PC-9 (cell line): Measurements from ENCODE around the gene BCL2A1. TPM values are rescaled to one million over a fixed set of nuclear protein-coding genes. Genes with fewer than 3 reads are reported as not detected.

Source experiments
- BruUV-seq: library from RNA; stranded (reverse); fragments of 400-500 nt; replicated peaks from 2 replicates; lab custom pipeline; 2021; lab: Mats Ljungman, UMichigan
- CTCF ChIA-PET: fragments of 300-600 bp; sonication (Branson Sonifier 250); formaldehyde crosslinking; loops from one replicate; lab custom pipeline; 2022; ENCODE audit warnings: antibody characterized with exemption; lab: Charles Lee
- POLR2A ChIA-PET: fragments of 300-600 bp; sonication (Branson Sonifier 250); formaldehyde crosslinking; loops from one replicate; lab custom pipeline; 2022; ENCODE audit warnings: antibody characterized with exemption; ENCODE audit not compliant: unreplicated experiment; lab: Charles Lee
- DNase-seq, 2 experiments: peaks; one replicate each; pipeline versions ENCODE4 v3.0.0 to v3.0.0-alpha.2; 2015 to 2022; ENCODE audit warnings: mixed read lengths in 1 of 2
- H2AFZ ChIP-seq: fragments of 200-600 bp; sonication (generic); 2 replicates; pipeline ENCODE4 v1.8.1; 2017; ENCODE audit warnings: antibody characterized with exemption
- H3F3A ChIP-seq: fragments of 200-600 bp; sonication (generic); 2 replicates; pipeline ENCODE4 v1.8.1; 2017; ENCODE audit warnings: antibody characterized with exemption, mild to moderate bottlenecking, low read depth; ENCODE audit not compliant: insufficient read depth
- H3K27ac ChIP-seq: fragments of 200-600 bp; sonication (generic); 2 replicates; pipeline ENCODE4 v1.6.1; 2016; ENCODE audit warnings: mixed run types
- H3K27me3 ChIP-seq: fragments of 200-600 bp; sonication (generic); 2 replicates; pipeline ENCODE4 v1.6.1; 2016; ENCODE audit warnings: low read depth, mixed run types; ENCODE audit not compliant: insufficient read depth
- H3K36me3 ChIP-seq: fragments of 200-600 bp; sonication (generic); 2 replicates; pipeline ENCODE4 v1.6.1; 2016; ENCODE audit warnings: low read depth, mixed run types
- H3K4me1 ChIP-seq: fragments of 200-600 bp; sonication (generic); replicated peaks from 2 replicates; pipeline ENCODE4 v1.6.1; 2016; ENCODE audit warnings: mixed run types; ENCODE audit not compliant: insufficient read depth
- H3K4me2 ChIP-seq: fragments of 200-600 bp; sonication (generic); 2 replicates; pipeline ENCODE4 v1.6.1; 2017; ENCODE audit warnings: mixed run types
- H3K4me3 ChIP-seq: fragments of 200-600 bp; sonication (generic); 2 replicates; pipeline ENCODE4 v1.6.1; 2016; ENCODE audit warnings: mixed run types
- H3K79me2 ChIP-seq: fragments of 200-600 bp; sonication (generic); 2 replicates; pipeline ENCODE4 v1.6.1; 2017; ENCODE audit warnings: low read depth, mixed run types
- H3K9me2 ChIP-seq: fragments of 200-600 bp; sonication (generic); 2 replicates; pipeline ENCODE4 v1.8.1; 2017; ENCODE audit warnings: mild to moderate bottlenecking; ENCODE audit not compliant: insufficient read depth
- H3K9me3 ChIP-seq: fragments of 200-600 bp; sonication (generic); 2 replicates; pipeline ENCODE4 v1.8.1; 2016; ENCODE audit warnings: low read depth; ENCODE audit not compliant: insufficient read depth
- H4K20me1 ChIP-seq: fragments of 200-600 bp; sonication (generic); 2 replicates; pipeline ENCODE4 v1.8.1; 2017; ENCODE audit not compliant: insufficient read depth
- CTCF ChIP-seq: fragments of 200-600 bp; sonication (generic); conservative IDR thresholded peaks from 2 replicates; pipeline ENCODE4 v1.6.1; 2017; ENCODE audit warnings: mixed run types, antibody characterized with exemption, mild to moderate bottlenecking, moderate library complexity
- EZH2 ChIP-seq: fragments of 200-600 bp; sonication (generic); IDR thresholded peaks from 2 replicates; pipeline ENCODE4 v1.8.0; 2017; ENCODE audit warnings: antibody characterized with exemption, low read depth
- intact Hi-C: fragments of 100-400 bp; cut with micrococcal nuclease; formaldehyde crosslinking; loops from one replicate; pipeline ENCODE4 v1.10.0; 2022; ENCODE audit not compliant: unreplicated experiment
- total RNA-seq: library from RNA; stranded (reverse); gene quantifications from 2 replicates; pipeline ENCODE4 v1.2.3, GENCODE V29; 2021

Gene BCL2A1
- total RNA-seq, 1 experiment from 2014 or later = not detected

- ChIA-PET CTCF (no interaction called here), POLR2A (no interaction called here)
- Histone ChIP-seq H3K9me3 (peaks cover 48% of the 10 kb centered on the region), H3K9me2 (no peaks in the 10 kb centered on the region), H3K79me2 (no peaks in the 10 kb centered on the region), H3K4me1 (no peaks in the 10 kb centered on the region), H3K4me3 (no peak overlapping the region), H4K20me1 (no peaks in the 10 kb centered on the region), H3K4me2 (no peak overlapping the region), H2AFZ (no peak overlapping the region), H3K27ac (no peak overlapping the region), H3K36me3 (peaks cover 25% of the 10 kb centered on the region), H3K27me3 (no peaks in the 10 kb centered on the region), H3F3A (no peaks in the 10 kb centered on the region; the same call in 1 of the 2 replicates)
- TF ChIP-seq EZH2 (no peak), CTCF (no peak)
- no peak for DNase-seq
- intact Hi-C loops = no loop called here
- BruUV-seq = no TSS peak
These were observed 56.3 kb downstream of the BCL2A1 start for GRCh38 chr15:79914728-79915127.

Other genes with a start within 250 kb of the BCL2A1 start
- gene MTHFS, start 74.2 kb downstream of the BCL2A1 start, total RNA-seq = 27.1 and 33.6 TPM in 2 replicates
- 43.6 and 68.3 TPM in 2 replicates for gene ZFAND6, start 88.5 kb upstream of the BCL2A1 start, total RNA-seq
- 53.9 and 75.5 TPM in 2 replicates for gene FAH, start 181.8 kb upstream of the BCL2A1 start, total RNA-seq